ENCODE measurements around the gene INSIG2.

INSIG2 gene

DNA sequence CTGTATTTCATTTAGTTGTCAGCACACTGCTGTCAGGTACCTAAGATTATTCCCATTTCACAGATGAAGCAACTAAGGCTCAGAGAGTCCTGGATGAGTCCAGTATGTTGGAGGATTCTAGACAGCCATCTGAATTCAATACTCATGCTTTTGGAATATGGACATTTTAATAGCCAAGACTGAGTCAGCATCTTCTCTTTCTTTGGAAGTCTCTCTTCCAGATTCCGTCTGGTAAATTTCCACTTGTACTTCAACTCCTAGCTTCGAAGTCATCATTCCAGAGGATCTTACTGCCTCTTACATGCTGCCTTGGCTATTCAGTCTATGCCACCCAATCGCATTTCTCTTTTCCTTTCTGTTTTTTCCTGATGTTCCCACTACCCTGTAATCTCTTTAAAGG lies 40.6 kb downstream of the INSIG2 start:
- DNase-seq (ENCODE audit: low spot score) = no peak

DNA sequence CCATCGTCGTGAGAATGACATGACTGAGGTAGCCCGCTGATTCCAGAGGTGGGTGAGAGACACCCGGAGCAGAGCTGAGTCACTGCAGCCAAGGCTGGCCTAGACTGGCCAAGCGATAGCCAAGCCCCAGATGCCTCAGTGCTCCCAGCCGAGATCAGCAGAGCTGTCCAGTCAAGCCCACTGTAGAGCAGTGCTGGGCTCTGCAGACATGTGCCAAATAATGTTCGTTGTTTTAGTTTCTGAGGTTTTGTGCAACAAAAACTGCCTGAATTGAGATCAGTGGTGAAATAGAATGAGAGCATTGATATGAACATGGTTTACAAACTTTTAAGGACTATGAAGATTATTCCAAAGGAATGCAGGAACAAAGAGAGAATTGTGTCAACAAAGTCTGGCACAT lies 42.1 kb downstream of the INSIG2 start:
- no peak for DNase-seq (ENCODE audit: low spot score)

DNA sequence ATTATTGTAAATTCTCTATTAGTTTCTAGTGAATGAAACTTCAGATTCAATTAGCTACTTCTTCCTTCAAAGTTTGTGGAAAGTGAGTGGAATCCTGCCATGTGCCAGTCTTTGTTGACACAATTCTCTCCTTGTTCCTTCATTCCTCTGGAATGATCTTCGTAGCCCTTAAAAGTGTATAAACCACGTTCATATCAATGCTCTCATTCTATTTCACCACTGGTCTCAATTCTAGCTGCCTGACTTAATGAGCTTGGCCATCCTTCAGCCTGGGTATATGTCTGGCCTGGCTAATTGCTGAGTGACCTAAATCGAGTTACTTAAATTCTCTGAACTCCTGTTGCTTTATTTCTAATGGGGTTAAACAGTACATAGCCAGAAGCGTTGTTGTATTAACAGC lies 43.5 kb downstream of the INSIG2 start:
- no peak for DNase-seq (ENCODE audit: low spot score)

DNA sequence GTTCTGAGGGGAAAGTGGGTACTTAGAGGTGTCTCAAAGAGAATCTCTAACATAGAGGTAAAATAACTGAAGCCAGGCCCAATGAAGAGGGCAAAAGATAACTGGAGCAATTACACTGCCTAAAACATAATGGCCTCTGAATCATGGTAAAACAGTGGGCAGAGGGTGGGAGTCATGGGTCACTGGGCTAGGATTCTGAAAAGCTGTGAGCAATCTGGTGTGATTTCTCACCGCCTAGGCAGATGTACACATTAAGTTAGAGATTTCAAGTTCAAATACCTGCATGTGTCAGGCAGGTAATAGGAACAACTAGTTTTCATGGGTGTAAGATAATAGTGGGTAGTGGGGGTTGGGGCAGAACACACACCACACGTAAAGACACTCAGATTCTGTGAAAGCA lies 45.6 kb downstream of the INSIG2 start:
- no peak for DNase-seq (ENCODE audit: low spot score)

DNA sequence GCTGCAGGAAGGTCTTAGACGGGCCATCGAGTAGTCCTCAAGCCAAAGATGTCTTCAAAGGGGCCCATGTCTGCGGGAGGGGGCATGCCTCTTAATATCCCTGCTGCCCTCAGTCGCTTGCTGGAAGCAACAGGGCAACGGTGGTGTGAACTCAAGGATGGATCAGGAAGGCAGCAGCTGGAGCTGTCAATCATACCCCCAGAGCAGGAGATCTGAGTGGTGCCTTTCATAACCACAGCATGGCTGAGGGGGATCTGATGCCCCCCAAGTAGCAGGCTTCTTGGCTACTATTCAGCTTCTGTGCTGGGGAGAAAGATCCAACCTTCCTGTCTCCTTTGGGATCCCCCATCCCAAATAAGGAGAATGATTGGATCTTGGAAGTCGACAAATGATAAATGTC lies 46.4 kb downstream of the INSIG2 start:
- no peak for DNase-seq (ENCODE audit: low spot score)

DNA sequence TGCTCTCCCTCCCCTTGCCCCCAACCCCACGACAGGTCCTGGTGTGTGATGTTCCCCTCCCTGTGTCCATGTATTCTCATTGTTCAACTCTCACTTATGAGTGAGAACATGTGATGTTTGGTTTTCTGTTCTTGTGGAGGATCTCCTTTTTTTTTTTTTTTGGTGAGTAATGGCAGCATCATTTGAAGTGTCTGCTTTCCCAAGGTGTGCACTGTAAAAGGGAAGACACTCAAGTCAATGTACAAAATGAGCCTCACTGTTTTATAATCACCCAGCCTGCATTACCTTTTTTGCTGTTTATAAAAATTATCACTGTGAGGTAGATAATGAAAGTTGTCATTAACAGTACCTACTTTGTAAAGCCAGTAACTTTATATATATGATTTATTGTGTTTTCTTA lies 56.9 kb downstream of the INSIG2 start:
- DNase-seq (ENCODE audit: low spot score) = no peak

DNA sequence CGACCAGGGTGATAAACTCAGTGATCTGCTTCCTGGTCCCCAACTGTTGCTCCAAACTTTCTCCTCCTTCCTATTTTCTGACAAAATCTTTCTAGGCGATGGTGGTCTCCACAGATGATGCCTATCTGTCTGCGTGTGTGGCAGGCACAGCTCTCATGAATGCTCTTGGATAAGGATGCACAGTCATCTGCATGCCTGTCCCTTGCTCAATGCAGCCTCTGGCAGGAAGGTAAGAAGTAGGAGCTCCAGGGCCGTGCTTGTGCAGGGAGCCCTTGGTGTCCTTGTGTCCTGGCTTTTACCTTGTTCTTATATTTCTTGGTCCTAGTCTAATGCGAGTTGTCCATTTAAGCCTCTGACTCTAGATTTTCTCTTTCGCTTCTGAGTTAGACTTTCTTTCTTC lies 57.5 kb downstream of the INSIG2 start:
- no peak for DNase-seq (ENCODE audit: low spot score)

DNA sequence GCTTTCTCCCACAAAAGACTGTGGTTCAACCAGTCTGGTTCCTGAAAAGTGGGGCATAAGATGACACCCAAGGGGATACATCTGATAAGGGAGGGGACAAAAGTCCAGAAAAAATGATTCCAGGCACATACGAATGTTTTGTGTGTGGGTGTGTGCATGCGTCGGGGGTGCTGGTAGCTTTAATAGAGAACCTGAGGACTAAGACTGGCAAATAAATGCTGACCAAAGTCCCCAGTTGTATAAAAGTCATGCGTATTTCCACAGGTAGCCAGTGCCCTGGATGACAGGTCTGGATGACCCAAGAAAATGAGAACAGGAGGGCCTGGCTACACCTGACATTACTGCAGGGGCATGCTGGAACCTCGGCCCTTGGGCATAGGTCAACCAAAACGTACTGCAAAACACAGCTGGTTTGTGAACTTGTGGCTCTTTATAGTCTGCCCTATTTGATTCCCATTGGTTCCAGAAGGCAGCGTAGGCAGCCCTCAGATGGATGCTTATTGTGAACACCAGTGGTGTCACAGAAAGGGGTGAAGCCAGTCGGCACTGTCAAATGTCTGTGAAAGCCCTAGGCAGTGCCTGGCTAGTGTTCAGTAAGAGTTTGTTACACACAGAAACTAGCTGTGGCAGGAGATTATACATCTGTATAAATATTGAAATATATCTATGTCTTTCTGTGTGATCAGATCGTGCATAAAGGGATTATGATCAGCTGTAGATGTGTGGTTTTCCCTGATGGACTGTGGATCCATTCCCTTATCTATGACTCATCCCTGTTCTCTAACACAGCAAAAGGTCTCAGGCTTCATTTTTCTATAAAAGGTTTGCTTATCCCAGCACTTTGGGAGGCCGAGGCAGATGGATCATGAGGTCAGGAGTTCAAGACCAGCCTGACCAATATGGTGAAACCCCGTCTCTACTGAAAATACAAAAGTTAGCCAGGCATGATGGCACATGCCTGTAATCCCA lies 58.3 kb downstream of the INSIG2 start:
- no peak for DNase-seq (ENCODE audit: low spot score)

DNA sequence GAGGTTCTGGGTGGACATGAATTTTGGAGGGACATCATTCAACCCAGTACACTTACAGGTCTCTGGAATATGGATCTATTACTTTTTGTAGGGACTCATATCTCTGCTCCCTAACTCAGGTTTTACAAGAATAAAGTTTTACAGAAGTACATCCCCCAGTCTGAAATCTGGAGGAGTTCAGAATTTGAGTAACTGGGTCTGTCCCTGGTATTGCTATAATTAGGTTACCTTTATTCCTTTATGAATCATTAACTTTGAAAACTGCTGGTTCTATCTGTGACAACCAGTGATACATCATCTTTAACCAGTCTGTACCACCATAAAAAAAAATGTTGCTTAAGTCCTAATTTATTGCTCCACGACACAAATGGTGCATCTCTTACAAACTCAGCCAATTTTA lies 59.9 kb downstream of the INSIG2 start:
- no peak for DNase-seq (ENCODE audit: low spot score)

DNA sequence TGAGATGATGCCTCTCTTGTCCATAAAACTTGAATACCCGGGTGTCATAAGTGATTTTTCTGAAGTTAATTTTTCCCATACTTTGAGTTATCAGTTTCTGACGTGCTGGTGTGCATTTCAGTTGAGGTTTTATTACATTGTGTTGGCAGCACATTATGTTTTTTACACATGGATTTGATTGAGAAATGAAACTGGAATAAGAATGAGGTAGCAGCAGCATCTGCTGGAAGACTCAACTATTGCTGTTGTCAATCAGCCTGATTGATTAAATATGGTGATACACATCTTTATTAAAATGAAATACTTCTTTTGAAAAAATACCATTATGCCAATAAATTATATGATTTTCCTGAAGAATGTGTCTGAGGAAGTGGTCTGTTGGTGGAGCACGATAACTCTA lies 60.5 kb downstream of the INSIG2 start:
- no peak for DNase-seq (ENCODE audit: low spot score)

DNA sequence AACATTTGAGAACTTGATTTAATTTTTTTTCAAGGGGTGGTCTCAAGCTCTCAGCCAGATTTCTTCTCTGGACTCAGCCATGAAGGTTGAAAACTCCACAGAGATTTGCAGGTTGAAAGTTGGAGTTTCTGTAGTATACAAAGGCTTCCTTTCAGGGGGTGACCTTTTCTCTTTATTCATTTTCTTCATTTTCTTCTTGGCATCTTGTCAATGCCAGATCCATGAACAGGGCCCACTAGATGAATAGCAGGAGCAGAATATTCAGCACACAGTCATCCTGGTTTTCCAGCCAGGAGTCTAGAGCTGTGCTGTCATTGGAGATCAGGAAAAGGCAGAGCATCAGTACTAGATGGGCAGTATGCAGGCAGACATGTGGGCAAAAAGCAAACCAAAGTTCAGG lies 62.0 kb downstream of the INSIG2 start:
- DNase-seq (ENCODE audit: low spot score) = no peak

DNA sequence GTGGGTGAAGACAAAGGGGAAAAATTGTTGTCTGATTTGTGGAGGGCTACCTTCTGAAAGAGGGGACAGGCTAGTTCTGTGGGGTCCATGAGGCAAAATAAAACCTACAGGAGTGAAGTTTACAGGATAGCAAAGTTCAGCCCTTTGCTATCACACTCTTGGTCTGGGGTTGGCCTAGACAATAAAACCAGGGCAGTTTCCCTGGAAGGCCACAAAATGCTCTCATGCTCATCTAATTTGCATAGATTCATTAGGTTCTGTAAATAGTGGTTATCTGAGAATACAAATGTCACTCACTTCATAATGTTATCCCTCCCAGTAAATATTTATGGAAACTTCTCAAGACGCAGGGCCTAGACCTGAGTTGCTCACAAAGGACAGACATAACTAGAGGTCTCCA lies 63.6 kb downstream of the INSIG2 start:
- DNase-seq (ENCODE audit: low spot score) = no peak

DNA sequence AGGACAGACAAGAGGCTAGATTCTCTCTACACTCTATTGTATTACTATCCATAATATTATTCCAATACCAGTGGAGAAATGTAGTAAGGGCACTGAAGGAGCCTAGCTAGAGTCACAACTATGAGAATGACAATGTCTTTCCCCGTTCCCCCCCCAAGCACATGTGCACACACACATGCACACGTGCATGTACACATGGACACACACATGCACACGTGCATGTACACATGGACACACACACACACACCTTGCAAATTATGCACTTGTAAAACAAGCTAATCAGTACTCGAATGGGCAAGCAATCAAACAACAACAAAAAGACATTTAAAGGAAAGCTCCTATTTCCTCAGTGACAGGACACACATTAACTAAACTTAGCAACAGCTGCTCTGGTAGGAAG lies 65.2 kb downstream of the INSIG2 start:
- DNase-seq (ENCODE audit: low spot score) = no peak

DNA sequence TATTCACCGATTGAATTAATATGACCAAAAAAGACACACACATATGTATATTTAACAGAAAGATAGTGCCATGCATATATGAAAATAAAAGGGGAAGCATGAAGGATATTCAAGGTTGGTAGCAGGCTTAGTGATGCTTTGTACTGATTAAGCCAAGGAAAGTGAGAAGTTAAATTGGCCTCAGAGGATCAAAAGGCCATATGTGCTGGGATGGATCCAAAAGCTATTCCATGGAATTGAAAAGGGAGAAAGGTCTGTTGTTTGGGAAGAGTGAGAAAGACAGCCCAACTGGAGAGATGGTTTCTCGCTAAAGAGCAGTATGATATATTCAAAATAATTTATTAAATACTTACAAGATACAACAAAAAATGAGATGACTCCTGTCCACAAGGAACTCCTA lies 65.9 kb downstream of the INSIG2 start:
- no peak for DNase-seq (ENCODE audit: low spot score)

Data from ecto neural progenitor cell (in vitro differentiated cells).